Transverse colon (tissue), 4 donors: ENCODE results near the gene FAM168B.

Experiments used
- EP300 ChIP-seq: sonication (generic); formaldehyde crosslinking; IDR thresholded peaks from one replicate; pipeline ENCODE4 v1.6.1; 2017; ENCODE audit warnings: antibody characterized with exemption, low read depth
- POLR2A ChIP-seq: fragments of 450-650 bp; IDR thresholded peaks from one replicate; pipeline ENCODE4 v1.6.1; 2016; ENCODE audit warnings: antibody characterized with exemption, mild to moderate bottlenecking, moderate library complexity
- POLR2AphosphoS5 ChIP-seq, 3 donors: sonication (generic); formaldehyde crosslinking; IDR thresholded peaks; one replicate each; pipeline ENCODE4 v1.6.1; 2016; ENCODE audit warnings: antibody characterized with exemption in 3 of 3
- TF ChIP-seq, protein P1 (sequence below), 5 experiments: fragments of 200-600 bp in 3 of 5; fragments of 450-650 bp in 2 of 5; sonication (generic) in 3 of 5; IDR thresholded peaks; 1 replicate in 2 of 5; 2 replicates in 3 of 5; pipeline ENCODE4 v1.5.1; 2016 to 2017; ENCODE audit warnings: antibody characterized with exemption in 5 of 5, inconsistent platforms in 3 of 5, mild to moderate bottlenecking in 2 of 5, moderate library complexity in 1 of 5

DNA sequence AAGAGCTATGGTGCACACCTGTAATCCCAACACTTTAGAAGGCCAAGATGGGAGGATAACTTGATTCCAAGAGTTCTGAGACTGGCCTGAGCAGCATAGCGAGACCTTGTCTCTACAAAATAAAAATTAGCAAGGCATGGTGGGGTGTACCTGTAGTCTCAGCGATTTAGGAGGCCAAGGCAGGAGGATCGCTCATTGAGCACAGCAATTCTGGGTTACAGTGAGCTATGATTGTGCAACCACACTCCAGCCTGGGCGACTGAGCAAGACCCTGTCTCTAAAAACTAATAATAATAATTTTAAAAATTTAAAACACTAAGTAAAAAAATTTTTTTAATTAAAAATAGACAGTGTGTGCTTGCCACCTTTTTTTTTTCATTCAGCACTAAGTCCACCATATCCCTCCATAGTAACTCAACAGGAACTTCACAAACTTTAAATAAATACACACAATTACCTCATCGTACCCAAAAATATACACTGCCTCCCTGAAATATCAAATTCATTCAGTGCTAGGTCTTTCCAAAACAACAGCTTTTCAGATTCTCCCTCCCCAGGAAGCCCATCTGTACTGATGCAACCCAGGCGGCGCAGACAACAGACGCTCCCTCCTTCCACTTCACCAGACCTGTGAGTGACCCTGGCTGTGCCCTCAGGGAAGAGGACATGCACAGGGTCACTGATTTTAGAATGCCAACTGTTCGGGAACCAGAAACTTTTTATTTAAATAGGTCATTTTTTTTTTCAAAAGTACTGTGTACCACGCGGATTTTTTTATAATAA lies 29.6 kb downstream of the FAM168B start:
- TF ChIP-seq, protein P1, sequence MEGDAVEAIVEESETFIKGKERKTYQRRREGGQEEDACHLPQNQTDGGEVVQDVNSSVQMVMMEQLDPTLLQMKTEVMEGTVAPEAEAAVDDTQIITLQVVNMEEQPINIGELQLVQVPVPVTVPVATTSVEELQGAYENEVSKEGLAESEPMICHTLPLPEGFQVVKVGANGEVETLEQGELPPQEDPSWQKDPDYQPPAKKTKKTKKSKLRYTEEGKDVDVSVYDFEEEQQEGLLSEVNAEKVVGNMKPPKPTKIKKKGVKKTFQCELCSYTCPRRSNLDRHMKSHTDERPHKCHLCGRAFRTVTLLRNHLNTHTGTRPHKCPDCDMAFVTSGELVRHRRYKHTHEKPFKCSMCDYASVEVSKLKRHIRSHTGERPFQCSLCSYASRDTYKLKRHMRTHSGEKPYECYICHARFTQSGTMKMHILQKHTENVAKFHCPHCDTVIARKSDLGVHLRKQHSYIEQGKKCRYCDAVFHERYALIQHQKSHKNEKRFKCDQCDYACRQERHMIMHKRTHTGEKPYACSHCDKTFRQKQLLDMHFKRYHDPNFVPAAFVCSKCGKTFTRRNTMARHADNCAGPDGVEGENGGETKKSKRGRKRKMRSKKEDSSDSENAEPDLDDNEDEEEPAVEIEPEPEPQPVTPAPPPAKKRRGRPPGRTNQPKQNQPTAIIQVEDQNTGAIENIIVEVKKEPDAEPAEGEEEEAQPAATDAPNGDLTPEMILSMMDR (IDR thresholded peaks at IDR 0.05) = no peak
- TF ChIP-seq POLR2AphosphoS5 (IDR thresholded peaks at IDR 0.05) = no peak
- no peak for TF ChIP-seq POLR2A
- TF ChIP-seq EP300 = no peak
